GM20431 (cell line): Measurements from ENCODE around the gene ZNF562.
"Not testable (repeated sequence)": the region's sequence is repeated elsewhere in the genome, so short reads cannot be mapped to it uniquely, and the experiment has no call there.

ENCODE experiments used
- in situ Hi-C: fragments of 300-500 bp; cut with MseI, MboI; formaldehyde crosslinking; loops from one replicate; pipeline ENCODE4 v1.15.0; 2020; ENCODE audit warnings: low sequenced_read_pairs; ENCODE audit not compliant: unreplicated experiment

Gene ZNF562

DNA sequence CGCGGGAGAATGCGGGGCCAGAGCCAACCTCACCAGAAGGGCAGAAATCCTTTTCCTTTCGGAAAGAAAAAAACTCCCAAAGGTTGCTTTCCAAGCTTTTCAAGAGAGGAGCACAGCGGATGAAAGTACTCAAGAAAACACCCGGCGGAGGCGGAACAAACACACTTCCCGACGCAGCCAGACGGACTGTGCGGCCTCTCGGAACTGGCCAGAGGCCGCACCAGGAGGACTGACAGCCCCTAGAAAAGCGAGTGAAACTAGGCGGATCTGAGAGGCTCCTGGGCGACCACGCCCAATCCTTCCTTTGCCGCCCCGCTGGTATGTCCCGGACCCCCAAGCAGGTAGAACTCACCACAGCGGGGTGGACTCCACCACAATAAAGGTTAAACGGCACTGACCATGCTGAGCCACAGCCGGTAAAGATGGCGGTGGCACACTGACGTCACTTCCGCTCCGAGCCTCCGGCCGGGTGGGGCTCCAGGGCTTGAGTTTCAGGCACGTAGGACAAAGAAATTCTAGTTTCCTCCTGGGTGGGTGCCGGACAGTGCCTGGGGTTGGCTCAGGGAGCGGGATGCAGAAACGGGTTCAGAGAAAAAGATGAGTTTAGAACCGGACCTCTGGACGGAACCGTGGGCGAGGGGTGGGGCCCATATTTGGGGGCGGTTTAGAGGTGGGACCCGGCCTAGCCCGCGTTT, at the start of gene ZNF562:
TSS of gene ZNF562 (minus strand) at position 438 of the 695 bp plus-strand sequence. CDS start 14,356 bp downstream, outside the sequence.
- in situ Hi-C loops: no loop called here

DNA sequence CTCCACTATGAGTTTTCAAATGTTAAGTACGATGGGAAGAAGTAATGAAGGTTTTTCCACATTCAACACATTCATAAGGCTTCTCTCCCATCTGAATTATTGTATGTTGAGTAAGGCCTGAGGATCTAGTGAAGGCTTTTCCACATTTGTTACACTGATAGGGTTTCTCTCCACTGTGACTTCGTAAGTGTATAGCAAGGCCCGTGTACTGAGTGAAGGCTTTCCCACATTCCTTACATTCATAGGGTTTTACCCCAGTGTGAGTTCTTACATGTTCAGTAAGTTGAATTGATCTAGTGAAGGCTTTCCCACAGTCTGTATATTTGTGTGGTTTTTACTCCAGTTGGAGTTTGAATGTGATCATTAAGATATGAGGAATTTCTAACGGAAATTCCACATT, 49.3 kb upstream of the ZNF562 start:
- in situ Hi-C loops: no loop called here

DNA sequence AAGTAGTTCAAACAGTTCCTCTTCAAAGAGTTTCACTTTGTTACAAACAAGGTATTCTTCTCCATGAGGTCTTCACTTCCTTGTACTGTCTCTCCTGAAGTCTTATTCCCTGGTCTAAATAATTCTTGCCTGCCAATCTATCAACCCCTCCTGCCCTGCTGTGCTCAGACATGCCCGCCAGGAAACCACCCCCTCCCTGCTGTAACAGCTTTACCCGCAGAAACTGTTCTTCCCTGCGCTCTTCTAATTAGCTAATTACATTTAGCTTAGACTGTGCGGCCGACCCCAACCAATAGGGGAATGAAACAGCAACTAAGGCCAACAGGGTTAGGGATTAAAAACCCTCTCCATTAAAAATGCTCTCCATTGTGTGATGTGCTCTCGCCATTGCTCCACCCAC, 47.0 kb upstream of the ZNF562 start:
- in situ Hi-C loops: no loop called here

DNA sequence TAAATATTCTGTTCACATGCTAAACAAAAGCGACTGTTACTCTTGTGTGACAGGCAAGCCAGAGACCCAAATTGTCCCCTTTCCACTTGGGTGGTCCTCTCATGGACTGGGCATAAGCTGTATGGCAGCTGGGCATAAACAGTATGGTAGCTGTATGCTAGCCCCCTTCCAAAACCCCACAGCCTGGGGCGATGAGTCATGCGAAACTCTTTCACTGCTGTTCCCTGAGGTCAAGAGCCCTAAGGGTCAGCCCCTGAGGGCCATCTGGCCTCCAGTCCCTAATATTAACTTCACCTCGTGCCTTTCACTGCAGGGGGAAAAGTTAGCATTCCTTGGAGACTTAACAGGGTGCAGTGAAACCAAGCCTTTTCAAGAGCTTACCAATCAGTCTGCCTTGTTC, 45.6 kb upstream of the ZNF562 start:
- in situ Hi-C loops: no loop called here

DNA sequence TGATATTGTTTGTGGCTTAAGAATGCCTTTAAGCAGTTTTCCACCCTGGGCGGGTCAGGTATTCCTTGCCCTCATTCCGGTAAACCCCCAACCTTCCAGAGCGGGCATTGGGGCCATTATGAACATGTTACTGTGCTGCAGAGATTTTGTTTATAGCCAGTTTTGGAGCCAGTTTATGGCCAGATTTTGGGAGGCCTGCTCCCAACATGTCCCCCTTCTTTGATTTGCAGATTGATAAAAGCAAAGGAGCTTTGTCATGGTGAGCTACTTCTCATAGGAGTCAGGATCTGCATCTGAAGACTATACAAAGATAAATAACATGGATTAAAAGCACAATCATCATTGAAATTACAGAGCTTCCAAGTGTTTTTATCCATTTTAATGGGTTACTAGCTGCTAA, 36.9 kb upstream of the ZNF562 start:
- in situ Hi-C loops: no loop called here

DNA sequence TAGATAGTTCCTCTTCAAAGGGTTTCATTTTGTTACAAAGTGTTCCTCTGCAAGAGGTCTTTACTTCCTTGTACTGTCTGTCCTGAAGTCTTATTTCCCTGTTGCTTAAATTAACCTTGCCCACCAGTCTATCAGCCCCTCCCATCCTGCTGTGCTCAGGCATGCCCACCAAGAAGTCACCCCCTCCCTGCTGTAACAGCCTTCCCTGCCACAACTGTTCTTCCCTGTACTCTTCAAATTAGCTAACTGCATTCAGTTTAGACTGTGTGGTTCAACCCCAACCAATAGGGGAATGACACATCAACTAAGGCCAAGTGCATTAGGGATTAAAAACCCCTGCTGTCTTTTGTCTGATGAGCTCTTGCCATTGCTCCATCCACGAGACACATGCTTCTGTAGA, 34.4 kb upstream of the ZNF562 start:
- in situ Hi-C loops: no loop called here

DNA sequence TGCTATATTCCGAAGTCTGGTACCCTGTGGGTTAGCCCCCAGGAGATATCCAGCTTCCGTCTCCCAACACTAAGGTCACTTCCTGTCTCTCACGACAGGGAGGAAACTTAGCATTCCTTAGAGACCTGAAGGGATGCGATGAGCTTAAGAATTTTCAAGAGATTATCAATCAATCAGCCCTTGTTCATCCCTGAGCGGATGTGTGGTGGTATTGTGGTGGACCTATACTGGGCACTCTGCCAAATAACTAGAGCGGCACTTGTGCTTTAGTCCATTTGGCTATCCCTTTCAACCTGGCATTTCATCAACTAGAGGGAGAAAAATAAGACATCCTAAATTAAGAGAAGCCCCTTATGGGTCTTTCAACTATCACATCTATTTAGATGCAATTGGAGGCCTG, 30.9 kb upstream of the ZNF562 start:
- in situ Hi-C loops: no loop called here

DNA sequence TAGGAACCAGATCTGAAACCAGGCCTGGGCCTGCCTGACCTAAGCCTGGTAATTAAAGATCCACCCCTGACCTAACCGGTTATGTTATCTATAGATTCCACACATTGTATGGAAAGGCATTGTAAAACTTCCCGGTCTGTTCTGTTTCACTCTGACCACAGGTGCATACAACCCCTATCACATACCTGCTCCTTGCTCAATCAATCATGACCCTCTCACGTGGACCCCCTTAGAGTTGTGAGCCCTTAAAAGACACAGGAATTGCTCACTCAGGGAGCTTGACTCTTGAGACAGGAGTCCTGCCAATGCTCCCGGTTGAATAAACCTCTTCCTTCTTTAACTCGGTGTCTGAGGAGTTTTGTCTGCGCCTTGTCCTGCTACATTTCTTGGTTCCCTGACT, 27.3 kb upstream of the ZNF562 start:
- in situ Hi-C loops: no loop called here

DNA sequence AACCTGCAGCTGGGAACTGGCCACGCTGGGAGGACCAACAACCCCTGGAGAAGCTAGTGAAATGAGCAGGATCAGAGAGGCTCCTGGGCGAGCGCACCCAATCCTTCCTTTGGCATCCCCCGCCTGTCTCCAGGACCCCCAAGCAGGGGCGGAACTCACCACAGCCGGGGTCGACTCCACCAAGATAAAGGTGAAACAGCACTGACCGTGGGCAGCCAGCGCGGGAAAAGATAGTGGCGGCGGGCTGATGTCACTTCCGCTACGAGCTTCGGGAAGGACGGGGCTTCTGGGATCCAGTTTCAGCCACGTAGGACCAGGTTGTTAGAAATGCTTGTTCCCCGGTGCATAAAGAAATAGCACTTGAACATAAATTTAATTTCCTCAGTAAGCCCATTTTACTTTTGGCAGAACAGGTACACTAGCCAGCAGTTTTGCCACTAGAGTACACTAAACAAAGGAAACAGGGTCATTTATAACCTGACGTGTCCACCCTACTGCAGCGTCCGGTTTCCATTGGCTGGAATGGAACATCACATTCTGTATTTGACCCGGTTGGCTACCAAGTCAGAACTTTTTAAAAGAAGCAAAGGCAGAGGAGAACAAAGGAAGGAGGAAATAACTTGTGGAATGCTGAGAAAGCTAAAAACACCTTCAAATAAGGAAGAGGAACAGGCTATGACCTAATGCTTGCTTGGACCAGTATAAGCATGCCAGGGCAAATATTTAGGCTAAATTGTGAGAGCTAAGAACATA, 25.5 kb upstream of the ZNF562 start:
- in situ Hi-C loops: no loop called here

DNA sequence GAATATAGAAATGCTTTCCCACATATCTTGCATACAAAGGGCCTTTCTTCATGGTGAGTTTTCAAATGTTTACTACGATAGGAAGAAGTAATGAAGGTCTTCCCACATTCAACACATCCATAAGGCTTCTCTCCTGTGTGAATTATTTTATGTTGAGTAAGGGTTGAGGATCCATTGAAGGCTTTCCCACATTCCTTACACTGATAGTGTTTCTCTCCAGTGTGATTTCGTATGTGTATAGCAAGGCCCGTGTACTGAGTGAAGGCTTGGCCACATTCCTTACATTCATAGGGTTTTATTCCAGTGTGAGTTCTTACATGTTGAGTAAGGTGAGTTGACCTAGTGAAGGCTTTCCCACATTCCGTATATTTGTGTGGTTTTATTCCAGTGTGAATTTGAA, 15.4 kb upstream of the ZNF562 start:
- in situ Hi-C loops: not testable (repeated sequence)

DNA sequence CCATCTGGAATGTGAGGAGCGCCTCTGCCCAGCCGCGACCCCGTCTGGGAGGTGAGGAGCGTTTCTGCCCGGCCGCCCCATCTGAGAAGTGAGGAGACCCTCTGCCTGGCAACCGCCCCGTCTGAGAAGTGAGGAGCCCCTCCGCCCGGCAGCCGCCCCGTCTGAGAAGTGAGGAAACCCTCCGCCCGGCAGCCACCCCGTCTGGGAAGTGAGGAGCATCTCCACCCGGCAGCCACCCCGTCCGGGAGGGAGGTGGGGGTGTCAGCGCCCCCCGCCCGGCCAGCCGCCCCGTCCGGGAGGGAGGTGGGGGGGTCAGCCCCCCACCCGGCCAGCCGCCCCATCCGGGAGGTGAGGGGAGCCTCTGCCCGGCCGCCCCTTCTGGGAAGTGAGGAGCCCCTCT, 5.1 kb upstream of the ZNF562 start:
- in situ Hi-C loops: not testable (repeated sequence)

DNA sequence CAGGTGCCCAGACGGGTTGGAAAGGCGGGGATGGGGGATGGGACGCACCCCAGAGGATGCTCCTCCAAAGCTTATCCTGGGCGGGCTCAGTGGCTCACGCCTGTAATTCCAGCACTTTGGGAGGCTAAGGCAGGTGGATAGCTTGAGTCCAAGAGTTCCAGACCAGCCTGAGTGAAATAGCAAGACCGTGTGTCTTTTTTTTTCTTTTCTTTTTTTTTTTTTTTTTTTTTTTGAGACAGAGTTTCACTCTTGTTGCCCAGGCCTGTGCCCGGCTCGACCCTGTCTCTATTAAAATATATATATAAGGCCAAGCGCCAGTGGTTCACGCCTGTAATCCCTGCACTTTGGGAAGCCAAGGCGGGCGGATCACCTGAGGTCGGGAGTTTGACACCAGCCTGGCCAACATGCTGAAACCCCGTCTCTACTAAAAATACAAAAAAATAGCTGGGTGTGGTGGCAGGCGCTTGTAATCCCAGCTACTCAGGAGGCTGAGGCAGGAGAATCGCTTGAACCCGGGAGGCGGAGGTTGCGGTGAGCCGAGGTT, 530 bp upstream of the ZNF562 start:
- in situ Hi-C loops: not testable (repeated sequence)

DNA sequence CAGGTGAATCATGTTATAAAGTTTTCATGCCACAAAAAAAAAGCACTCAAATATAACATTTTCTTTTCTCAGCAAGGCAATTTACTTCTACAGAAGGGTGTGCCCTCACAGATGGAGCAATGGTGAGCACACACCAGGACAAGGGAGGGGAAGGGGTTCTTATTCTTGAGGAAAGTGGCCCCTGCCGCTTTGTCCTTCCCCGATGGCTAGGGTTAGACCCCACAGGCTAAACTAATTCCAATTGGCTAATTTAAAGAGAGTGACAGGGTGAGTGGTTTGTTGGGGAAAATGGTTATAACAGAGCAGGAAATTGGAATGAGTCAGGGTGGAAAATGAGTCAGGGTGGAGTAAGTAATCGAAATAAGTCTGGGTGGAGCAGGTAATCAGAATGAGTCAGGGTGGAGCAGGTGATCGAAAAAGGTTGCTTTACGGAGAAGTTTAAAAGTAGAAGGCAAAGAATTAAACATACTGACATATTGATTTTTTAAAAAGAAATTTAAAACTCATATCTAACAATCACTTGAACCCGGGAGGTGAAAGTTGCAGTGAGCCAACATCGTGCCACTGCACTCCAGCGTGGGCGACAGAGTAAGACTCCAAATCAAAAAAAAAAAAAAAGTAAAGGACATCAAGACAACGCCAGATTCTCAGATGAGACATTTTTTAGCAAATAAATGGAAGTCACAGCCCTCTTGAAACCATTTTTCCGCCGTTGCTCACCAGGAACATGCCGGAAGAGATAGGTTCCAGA, 813 bp downstream of the ZNF562 start:
- in situ Hi-C loops: no loop called here

DNA sequence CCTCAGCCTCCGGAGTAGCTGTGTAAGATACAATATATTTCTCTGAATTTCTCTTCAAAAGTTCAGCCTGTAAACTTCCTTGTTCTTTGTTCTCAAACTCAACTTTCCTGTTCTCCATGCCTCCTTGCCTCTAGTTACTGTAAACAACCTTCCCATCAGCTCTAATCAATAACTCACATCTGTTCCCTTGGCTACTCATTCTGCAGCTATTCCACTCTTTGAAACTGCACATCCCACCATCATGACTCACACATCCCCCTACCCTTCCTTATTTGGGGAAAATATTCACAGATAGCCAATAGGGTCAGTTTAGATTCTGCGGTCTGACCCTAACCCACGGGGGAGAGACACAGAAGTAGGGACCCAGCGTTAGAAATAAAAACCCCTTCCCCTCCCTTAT, 2.0 kb downstream of the ZNF562 start:
- in situ Hi-C loops: no loop called here

DNA sequence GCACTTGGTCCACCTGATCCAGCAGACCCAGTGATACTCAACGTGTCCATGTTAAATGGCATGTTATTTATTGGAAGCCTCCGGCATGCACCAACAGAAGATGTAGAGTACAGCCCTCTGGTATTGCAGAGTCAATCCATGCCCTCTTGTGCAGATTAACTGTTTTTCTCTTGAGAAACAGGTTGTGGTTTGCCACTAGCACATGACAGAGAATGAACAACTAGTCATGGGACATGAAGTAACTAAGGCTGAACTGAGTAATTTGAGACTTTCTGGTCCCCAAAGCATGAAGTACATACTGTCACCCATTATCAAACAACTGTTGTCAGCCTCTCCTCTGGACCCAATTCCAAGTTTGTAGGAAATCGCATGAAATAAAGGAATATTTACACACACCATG, 3.2 kb downstream of the ZNF562 start:
- in situ Hi-C loops: no loop called here

DNA sequence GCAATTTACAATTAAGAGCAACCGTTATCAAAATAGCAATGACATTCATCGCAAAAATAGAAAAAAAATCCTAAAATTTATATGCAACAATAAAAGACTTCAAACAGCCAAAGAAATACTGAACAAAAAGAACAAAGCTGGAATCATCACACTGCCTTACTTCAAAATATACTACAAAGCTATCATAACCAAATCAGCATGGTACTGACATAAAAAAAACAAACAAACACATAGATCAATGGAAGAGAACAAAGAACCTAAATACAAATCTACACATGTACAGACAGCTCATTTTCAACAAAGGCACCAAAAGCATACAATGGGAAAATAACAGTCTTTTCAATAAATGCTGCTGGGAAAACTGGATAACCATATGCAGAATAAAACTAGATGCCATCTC, 6.4 kb downstream of the ZNF562 start:
- in situ Hi-C loops: no loop called here

DNA sequence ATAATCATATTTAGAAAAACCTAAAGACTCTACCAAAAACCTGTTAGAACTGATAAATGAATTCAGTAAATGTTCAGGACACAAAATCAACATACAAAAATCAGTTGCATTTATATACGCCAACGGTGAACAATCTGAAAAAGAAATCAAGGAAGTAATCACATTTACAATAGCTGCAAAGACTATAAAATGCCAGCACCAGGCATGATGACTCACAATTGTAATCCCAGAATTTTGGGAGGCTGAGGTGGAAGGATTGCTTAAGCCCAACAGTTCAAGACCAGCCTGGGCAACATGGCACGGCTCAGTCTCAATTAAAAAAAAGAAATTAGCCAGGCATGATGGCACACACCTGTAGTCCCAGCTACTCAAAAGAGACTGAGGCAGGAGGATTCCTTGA, 7.0 kb downstream of the ZNF562 start:
- in situ Hi-C loops: no loop called here

DNA sequence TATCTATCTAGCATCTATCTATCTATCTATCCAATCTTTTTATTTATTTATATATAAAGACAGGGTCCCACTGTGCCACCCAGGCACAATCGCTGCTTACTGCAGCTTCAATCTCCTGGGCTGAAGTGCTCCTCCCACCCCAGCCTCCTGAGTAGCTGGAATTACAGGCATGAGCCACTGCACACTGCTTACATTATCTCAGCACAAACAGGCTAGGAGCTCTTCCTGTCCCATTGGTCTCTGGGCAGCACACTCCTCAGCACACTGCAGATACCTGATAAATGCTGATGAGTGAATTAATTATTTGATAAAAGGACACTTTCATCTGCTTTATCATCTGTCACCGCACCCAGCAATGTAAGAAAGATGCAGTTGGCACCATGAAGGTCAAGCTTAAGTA, 16.1 kb downstream of the ZNF562 start:
- in situ Hi-C loops: no loop called here

DNA sequence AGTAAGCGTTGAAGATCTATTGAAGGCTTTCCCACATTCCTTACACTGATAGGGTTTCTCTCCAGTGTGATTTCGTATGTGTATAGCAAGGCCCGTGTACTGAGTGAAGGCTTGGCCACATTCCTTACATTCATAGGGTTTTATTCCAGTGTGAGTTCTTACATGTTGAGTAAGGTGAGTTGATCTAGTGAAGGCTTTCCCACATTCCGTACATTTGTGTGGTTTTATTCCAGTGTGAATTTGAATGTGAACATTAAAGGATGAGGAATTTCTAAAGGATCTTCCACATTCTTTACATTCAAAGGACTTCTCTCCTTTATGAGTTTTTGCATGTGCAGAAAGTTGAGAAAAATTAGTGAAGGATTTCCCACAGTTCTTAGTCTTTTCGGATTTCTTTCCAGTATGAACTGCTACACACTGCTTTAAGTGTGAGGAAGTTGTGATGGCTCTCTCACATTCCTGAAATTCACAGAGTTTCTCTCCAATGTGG, 21.8 kb downstream of the ZNF562 start:
- in situ Hi-C loops: not testable (repeated sequence)

DNA sequence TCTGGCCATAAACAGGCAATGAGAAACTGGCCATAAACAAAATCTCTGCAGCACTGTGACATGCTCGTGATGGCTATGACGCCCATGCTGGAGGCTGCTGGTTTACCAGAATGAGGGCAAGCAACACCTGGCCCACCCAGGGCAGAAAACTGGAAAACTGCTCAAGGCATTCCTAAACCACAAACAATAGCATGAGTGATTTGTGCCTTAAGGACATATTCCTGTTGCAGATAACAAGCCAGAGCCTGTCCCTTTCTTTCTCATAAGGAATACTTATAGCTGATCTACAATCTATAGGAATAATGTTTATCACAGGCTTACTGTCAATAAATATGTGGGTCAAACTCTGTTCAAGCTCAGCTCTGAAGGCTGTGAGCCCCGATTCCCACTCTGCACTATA, 23.4 kb downstream of the ZNF562 start:
- in situ Hi-C loops: not testable (repeated sequence)

DNA sequence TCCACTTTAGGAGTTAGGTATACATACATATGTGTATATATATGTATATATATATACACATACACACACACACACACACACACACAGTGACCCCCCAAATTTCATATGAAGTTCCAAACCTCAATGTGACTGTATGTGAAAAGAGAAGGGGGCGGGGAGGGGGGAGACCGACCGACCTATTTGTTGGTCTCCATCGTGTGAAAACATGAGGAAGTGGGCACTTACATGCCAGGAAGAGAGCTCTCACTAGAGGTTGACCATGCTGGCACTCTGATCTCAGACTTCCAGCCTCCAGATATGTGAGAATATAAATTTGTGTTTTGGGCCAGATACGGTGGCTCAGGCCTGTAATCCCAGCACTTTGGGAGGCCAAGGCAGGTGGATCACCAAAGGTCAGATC, 24.6 kb downstream of the ZNF562 start:
- in situ Hi-C loops: no loop called here
